Kidney (tissue), 14 donors: ENCODE data around the gene CUX1. TPM values are rescaled to one million over a fixed set of nuclear protein-coding genes. Genes with fewer than 3 reads are reported as not detected.

ENCODE experiments used
- DNase-seq, 5 donors: peaks; one replicate each; pipeline ENCODE4 v3.0.0-alpha.2; 2013 to 2020
- FAIRE-seq: peaks from 2 replicates; lab custom pipeline; 2012; peaks lifted over from hg19 to GRCh38; lab: Jason Lieb, UNC
- H3K27ac ChIP-seq, 2 donors: one replicate each; pipeline ENCODE4 v1.7.0; 2013; ENCODE audit warnings: low read depth in 2 of 2, low read length in 2 of 2, inconsistent platforms in 1 of 2
- H3K27me3 ChIP-seq: one replicate; pipeline ENCODE4 v1.7.1; 2013; ENCODE audit warnings: low read length, inconsistent platforms; ENCODE audit not compliant: control insufficient read depth, insufficient read depth
- H3K36me3 ChIP-seq, 3 donors: one replicate each; pipeline versions ENCODE4 v1.7.0 to v1.7.1; 2013; ENCODE audit warnings: low read length in 3 of 3, control low read depth in 1 of 3, inconsistent platforms in 1 of 3; ENCODE audit not compliant: insufficient read depth in 3 of 3, control insufficient read depth in 2 of 3
- H3K4me1 ChIP-seq, 3 donors: one replicate each; pipeline versions ENCODE4 v1.7.0 to v1.7.1; 2013; ENCODE audit warnings: low read length in 3 of 3, inconsistent platforms in 1 of 3, low read depth in 1 of 3; ENCODE audit not compliant: control insufficient read depth in 2 of 3, insufficient read depth in 2 of 3
- H3K4me3 ChIP-seq, 3 donors: one replicate each; pipeline versions ENCODE4 v1.7.0 to v1.8.1; 2013; ENCODE audit warnings: low read length in 3 of 3, control low read depth in 1 of 3, inconsistent platforms in 1 of 3
- H3K9ac ChIP-seq, 3 donors: one replicate each; pipeline versions ENCODE4 v1.7.0 to v1.7.1; 2013; ENCODE audit warnings: low read length in 3 of 3, control low read depth in 1 of 3, inconsistent platforms in 1 of 3
- H3K9me3 ChIP-seq, 3 donors: one replicate each; pipeline versions ENCODE4 v1.7.0 to v1.7.1; 2013; ENCODE audit warnings: low read length in 3 of 3, control low read depth in 1 of 3, inconsistent platforms in 1 of 3; ENCODE audit not compliant: control insufficient read depth in 2 of 3, insufficient read depth in 1 of 3
- CTCF ChIP-seq: IDR thresholded peaks from 3 replicates; pipeline ENCODE4 v1.5.1; 2012; ENCODE audit warnings: mild to moderate bottlenecking, moderate library complexity, borderline replicate concordance; ENCODE audit not compliant: insufficient read depth; ENCODE audit errors: extremely low read depth
- intact Hi-C: fragments of 100-400 bp; cut with DNase I; formaldehyde crosslinking; loops from one replicate; pipeline ENCODE4 v1.11.1; 2022
- polyA plus RNA-seq: library from polyadenylated mRNA; stranded (reverse); fragments of 350-450 nt; fragmentation: Illumina TruSeq; extraction: RNeasy Lipid Tissue Mini Kit (QIAGEN cat#74804); gene quantifications from one replicate; pipeline ENCODE4 v1.2.3, GENCODE V29; 2014; ENCODE audit warnings: low read depth, low replicate concordance; ENCODE audit not compliant: insufficient read depth
- total RNA-seq: library from RNA; stranded (reverse); fragmentation: NEBNext Ultra II Directional; extraction: Animal tissue kit (Norgen Biotek cat#: 25700); gene quantifications from one replicate; pipeline ENCODE4 v1.2.1, GENCODE V29; 2021
- donor health status: control.
- donor health status: control.
- donor health status: control.
- donor health status: control.
- donor health status: control.
- donor health status: DM: yes; HTN: yes; CAD: no.
- donor health status: Normal renal cell carcinoma (clear cell type).

Gene CUX1
- total and polyA plus RNA-seq, 2 donors from 2014 or later = 71.4 to 126 TPM

DNA sequence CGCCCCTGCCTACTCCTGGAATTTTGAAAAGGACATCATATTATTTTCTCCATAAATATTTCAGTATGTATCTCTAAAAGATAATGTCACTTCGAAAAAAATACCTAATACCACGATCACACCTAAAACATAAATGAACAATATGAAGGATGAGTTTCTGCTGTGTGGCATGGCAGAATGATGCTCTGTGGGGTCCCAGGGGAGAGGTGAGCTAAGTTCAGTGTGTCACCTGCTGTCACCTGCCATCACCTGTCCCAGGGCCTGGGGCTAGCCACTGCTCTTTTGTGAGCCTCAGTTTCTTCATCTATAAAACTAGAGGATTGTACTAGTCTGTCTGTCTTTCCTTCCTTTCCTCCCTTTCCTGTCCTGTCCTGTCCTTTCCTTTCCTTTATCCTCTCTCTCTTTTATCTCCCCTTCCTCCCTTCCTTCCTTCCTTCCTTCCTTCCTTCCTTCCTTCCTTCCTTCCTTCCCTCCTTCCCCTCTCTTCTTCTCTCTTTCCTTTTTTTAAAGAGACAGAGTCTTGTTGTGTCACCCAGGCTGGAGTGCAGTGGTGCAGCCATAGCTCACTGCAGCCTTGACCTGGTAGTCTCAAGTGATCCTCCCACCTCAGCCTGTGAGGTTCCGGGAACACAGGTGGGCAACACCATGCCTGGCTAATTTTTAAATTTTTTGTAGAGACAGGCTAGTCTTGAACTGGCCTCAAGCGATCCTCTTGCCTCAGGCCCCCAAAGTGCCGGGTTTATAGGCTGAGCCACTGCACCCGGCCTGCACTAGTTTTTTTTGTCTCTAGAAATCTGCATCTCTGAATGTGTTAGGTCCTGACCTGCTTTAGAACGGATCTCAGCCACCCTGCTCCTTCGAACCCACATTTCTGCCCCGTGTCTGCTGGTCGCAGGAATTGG, 43.1 kb downstream of the CUX1 start:
- Histone ChIP-seq H3K9ac (no peak overlapping the region), H3K4me1 (peaks cover 9 to 34% (median 33%) of the 10 kb centered on the region in 3 donors), H3K27me3 (no peaks in the 10 kb centered on the region)

GRCh38 chr7:101861218-101861775, 43.9 kb downstream of the CUX1 start:
- Histone ChIP-seq H3K36me3 (no peaks in the 10 kb centered on the region), H3K4me3 (no peak overlapping the region), H3K9ac (no peak overlapping the region), H3K27me3 (no peaks in the 10 kb centered on the region), H3K4me1 (peaks cover 7 to 38% (median 32%) of the 10 kb centered on the region in 3 donors), H3K27ac (no peak overlapping the region), H3K9me3 (no peaks in the 10 kb centered on the region)
- no peak for TF ChIP-seq CTCF
- FAIRE-seq = no peak
- intact Hi-C loops = no loop called here
- DNase-seq = no peak

More for the DNA sequence above, 43.1 kb downstream of the CUX1 start:
- intact Hi-C loops = no loop called here
- FAIRE-seq = no peak
- DNase-seq = peak in 1 of 5 donors; percentile 48
- Histone ChIP-seq H3K4me3 (no peak overlapping the region), H3K36me3 (no peaks in the 10 kb centered on the region), H3K9me3 (no peaks in the 10 kb centered on the region), H3K27ac (peak overlapping the region in 1 of 2 donors; percentile 74)
- no peak for TF ChIP-seq CTCF

GRCh38 chr7:101862280-101863220, 45.1 kb downstream of the CUX1 start:
- peak; percentile 18 to 82 (median 73) for DNase-seq
- Histone ChIP-seq H3K9ac (no peak overlapping the region), H3K27ac (peak overlapping the region in 1 of 2 donors; percentile 20), H3K4me1 (peaks cover 2 to 33% (median 27%) of the 10 kb centered on the region in 3 donors), H3K4me3 (no peak overlapping the region), H3K9me3 (no peaks in the 10 kb centered on the region), H3K27me3 (no peaks in the 10 kb centered on the region), H3K36me3 (no peaks in the 10 kb centered on the region)
- FAIRE-seq = no peak
- intact Hi-C loops = no loop called here
- TF ChIP-seq CTCF = no peak
